Measurements from ENCODE around the gene AFF1. TPM values are rescaled to one million over a fixed set of nuclear protein-coding genes. Genes with fewer than 3 reads are reported as not detected.

AFF1 gene
- total RNA-seq, 3 donors from 2014 or later = 84.0 to 150 (median 120) TPM

DNA sequence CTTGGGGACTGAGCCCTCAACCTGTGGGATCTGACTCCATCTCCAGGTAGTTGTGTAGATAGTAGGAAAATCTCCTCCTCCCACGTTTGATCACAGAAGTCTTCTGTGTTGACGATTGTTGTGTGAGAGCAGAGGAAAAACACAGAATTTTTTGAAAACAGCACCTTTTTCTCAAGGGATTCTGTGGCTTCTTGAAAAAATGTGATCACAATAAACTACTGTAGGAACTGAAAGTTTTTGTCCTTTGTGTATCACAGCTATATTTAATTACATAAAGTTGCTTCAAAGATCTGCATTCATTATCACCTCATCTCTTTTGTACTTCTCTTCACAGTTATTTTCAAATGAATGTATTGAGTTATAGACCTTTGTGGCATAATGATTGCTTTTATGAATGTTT is 85.1 kb downstream of the AFF1 start:
- no peak overlapping the region for H3K4me3 ChIP-seq
- ATAC-seq (no peak), DNase-seq (no peak)
- intact Hi-C loops (cut with DNase I, micrococcal nuclease) = no loop called here
- H3K4me1 ChIP-seq (ENCODE audit: low read depth) = peaks cover 29% of the 10 kb centered on the region
- H3K9me3 ChIP-seq = no peaks in the 10 kb centered on the region
- no peaks in the 10 kb centered on the region for H3K36me3 ChIP-seq (ENCODE audit: low read depth)
- TF ChIP-seq, protein P1, sequence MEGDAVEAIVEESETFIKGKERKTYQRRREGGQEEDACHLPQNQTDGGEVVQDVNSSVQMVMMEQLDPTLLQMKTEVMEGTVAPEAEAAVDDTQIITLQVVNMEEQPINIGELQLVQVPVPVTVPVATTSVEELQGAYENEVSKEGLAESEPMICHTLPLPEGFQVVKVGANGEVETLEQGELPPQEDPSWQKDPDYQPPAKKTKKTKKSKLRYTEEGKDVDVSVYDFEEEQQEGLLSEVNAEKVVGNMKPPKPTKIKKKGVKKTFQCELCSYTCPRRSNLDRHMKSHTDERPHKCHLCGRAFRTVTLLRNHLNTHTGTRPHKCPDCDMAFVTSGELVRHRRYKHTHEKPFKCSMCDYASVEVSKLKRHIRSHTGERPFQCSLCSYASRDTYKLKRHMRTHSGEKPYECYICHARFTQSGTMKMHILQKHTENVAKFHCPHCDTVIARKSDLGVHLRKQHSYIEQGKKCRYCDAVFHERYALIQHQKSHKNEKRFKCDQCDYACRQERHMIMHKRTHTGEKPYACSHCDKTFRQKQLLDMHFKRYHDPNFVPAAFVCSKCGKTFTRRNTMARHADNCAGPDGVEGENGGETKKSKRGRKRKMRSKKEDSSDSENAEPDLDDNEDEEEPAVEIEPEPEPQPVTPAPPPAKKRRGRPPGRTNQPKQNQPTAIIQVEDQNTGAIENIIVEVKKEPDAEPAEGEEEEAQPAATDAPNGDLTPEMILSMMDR (IDR thresholded peaks at IDR 0.05) = no peak

DNA sequence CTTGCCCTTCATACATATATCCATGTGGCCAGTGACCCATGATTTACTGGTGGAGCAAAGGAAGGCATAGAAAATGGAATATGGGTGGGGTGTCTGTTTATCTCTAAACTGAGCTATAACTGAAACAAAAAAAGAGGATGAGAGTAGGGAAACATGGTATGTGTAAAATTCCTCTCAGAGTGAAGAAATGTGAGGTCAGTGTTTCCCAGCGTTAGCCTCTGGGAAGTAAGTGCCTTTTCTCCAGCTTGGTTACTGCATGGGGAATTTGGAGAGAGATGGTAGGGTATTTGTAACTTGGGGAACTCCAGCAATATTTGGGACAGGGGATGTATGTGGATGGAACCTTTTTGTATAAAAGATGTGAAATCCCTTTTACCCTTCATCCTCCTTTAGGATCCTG is 89.4 kb downstream of the AFF1 start:
- TF ChIP-seq, protein P1 (IDR thresholded peaks at IDR 0.05) = no peak
- DNase-seq = no peak

DNA sequence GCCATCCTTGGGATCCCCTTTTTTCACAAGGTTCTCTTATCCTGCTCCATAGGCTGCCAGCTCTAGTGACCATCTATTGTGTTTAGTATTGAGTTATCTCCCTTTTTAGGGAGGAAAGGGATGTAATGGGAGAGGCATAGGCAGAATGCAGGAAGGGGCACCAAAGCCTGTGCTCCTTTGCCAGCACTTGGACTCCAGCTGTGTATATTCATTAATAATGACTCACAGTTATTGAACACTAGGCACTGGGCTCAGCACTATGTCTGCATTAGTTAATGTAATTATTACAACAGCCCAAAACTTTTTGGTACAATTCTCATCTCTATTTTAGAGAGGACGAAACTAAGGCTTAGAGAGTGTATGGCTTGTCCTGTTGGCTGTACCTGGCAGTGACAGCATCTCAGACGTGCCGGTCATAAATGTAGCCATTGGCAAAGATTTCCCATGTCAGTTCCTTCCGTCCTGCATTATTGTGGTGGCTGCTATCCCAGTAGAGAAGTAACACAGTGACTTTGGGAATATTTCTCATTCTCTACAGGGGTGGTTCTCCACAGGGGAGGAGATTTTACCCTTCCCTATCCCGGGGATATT is 90.3 kb downstream of the AFF1 start:
- no peaks in the 10 kb centered on the region for H3K9me3 ChIP-seq
- no peaks in the 10 kb centered on the region for H3K36me3 ChIP-seq (ENCODE audit: low read depth)
- intact Hi-C loops (cut with DNase I, micrococcal nuclease) = no loop called here
- TF ChIP-seq, protein P1 (IDR thresholded peaks at IDR 0.05) = no peak
- DNase-seq = no peak
- ATAC-seq = peak; percentile 65
- H3K4me1 ChIP-seq (ENCODE audit: low read depth) = peaks cover 26% of the 10 kb centered on the region
- no peak overlapping the region for H3K4me3 ChIP-seq

More for the DNA sequence above, 89.4 kb downstream of the AFF1 start:
- no peaks in the 10 kb centered on the region for H3K36me3 ChIP-seq (ENCODE audit: low read depth)
- peaks cover 29% of the 10 kb centered on the region for H3K4me1 ChIP-seq (ENCODE audit: low read depth)
- no peak overlapping the region for H3K4me3 ChIP-seq
- H3K9me3 ChIP-seq = no peaks in the 10 kb centered on the region
- intact Hi-C loops (cut with DNase I, micrococcal nuclease) = no loop called here
- ATAC-seq = no peak

DNA sequence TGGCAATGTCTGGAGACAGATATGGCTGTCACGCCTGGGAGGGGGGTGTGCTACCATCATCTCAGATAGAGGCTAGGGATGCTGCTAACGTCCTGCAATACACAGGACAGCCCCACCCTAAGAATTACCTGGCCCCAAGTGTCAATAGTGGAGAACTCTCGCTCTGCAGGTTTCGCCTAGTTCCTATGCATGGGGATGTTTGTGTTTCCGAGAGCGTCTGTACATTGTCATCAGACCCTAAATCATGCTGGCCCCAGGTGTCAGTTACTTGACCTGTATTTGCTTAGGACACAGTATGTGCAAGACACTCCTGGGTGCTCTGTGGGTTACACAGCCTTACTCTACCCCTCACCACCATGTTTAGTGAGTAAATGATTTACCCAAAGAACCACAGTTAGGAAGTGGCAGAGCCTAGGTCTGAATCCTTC is 90.8 kb downstream of the AFF1 start:
- peaks cover 26% of the 10 kb centered on the region for H3K4me1 ChIP-seq (ENCODE audit: low read depth)
- DNase-seq = peak; percentile 52 to 78 (median 55)
- ATAC-seq = peak; percentile 93
- no peaks in the 10 kb centered on the region for H3K36me3 ChIP-seq (ENCODE audit: low read depth)
- no peak overlapping the region for H3K4me3 ChIP-seq
- TF ChIP-seq, protein P1 (IDR thresholded peaks at IDR 0.05) = no peak
- intact Hi-C loops (cut with DNase I, micrococcal nuclease) = no loop called here
- no peaks in the 10 kb centered on the region for H3K9me3 ChIP-seq

DNA sequence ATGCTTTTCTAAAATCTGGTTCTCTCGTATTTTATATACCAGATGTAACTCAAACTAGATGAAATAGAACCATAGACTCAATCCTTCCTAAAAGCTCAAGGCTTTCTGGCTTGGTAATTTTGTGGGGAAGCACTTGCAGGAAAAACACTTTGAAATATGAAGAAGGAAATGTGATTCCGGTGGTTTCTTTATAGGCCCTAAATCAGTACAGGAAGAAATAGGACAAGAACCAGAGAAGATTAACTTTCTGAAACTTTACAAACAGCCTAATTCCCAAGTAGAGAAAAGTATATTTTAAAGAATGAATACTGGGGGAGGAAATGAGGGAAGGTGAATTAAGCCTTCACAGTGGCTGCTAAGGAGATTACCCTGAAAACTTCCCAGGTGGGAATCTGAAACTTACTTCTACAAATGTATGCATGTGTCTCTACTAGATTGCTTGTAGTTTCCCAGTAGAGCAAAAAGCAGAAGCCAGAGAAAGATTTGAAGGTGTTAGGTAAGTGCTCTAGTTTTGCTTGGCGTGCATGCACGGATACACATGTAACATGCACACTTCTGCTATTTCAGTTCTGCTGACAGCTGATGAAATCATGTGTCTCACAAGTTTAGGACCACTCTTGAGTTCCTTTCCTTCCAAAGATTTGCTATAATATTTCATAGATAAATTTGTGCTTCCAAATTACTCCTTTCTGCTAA is 92.1 kb downstream of the AFF1 start:
- no peak for DNase-seq
- ATAC-seq = peak; percentile 24
- TF ChIP-seq, protein P1 (IDR thresholded peaks at IDR 0.05) = no peak
- Histone ChIP-seq H3K36me3 (ENCODE audit: low read depth) (no peaks in the 10 kb centered on the region), H3K9me3 (no peaks in the 10 kb centered on the region), H3K4me1 (ENCODE audit: low read depth) (peaks cover 29% of the 10 kb centered on the region), H3K4me3 (no peak overlapping the region)
- intact Hi-C loops (cut with DNase I, micrococcal nuclease) = no loop called here
